EL (cell line): ENCODE results near the gene PLEKHG7.

Experiments used
- DNase-seq: peaks from one replicate; pipeline ENCODE4 v3.0.0-alpha.2; 2016

Gene PLEKHG7

DNA sequence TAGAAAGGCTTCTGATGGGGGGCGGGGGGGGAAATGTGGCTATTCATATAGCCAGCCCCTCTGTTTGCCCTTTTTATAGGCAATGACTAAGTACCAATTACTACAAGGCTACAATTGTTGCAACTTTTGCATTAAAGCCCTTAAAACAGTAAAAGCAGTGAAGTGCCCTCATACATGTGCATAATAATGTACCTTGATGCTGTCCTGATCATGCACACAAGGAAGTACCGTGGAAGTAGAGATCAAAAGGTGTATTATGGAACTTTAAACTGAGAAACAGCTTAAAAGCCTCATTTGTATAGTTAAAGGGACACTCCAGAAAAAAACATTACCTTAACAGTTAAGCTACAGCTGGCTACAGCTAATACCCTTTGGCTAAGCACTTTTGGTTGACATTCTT is 111.8 kb downstream of the PLEKHG7 start:
- no peak for DNase-seq

DNA sequence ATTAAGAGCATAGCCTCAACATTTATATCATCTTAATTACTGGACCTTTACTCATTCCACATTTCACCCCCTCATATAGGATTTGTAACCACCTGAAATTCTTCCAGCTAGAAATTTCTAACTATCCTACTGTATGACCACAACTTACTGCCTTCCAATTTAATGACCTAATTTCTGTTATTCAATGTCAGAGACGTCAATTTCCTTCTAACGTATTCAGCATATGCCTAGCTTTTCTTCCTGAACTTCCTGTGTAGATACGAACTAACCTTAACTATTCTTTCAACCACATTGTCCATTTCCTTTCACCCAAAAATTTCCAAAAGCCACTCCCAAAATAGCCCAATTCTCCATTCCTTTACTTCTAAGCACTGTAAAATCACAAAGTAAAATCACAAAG is 118.4 kb downstream of the PLEKHG7 start:
- no peak for DNase-seq
